ENCODE data around the gene MISP. TPM values are rescaled to one million over a fixed set of nuclear protein-coding genes. Genes with fewer than 3 reads are reported as not detected.
"Not testable (repeated sequence)": the region's sequence is repeated elsewhere in the genome, so short reads cannot be mapped to it uniquely, and the experiment has no call there.

MISP gene
- total RNA-seq, 1 experiment from 2014 or later: not detected

DNA sequence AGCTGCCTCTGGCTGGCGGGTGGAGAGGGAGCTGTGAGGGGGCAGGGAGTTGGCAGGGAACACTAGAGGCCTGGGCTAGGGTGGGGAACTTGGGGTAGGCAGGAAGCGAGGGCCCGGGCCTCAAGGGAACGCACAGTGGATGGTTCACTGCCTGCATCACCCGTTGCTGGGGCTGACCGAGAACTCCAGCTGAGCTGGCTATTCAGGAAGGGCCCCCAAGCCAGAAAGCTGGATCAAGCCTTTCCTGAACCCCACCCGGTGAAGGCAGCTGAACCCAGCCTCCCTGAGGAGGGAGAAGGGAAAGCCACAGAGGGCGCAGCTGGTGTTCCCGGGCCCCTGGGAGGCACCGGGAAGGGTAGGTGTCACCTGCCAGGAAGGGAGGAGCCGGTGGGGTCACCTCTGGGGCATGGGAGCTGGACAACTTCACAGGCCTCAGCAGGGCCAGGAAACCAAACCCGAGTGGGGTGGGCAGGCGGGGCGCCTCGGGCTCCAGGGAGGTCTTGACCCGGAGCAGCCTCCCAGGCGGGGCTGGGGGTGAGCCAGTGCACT lies 28.3 kb upstream of the MISP start:
- Histone ChIP-seq H2AFZ (ENCODE audit: low read length) (no peak overlapping the region), H3K4me3 (ENCODE audit: low read length) (no peak overlapping the region), H4K20me1 (ENCODE audit: insufficient read depth, low read depth, low read length) (no peaks in the 10 kb centered on the region), H3K27me3 (ENCODE audit: low read length) (no peaks in the 10 kb centered on the region), H3K36me3 (ENCODE audit: insufficient read depth, low read length) (no peaks in the 10 kb centered on the region), H3K79me2 (ENCODE audit: low read length) (no peaks in the 10 kb centered on the region), H3K9me2 (replicated peaks; ENCODE audit: insufficient read depth, low read length) (no peaks in the 10 kb centered on the region), H3K4me1 (ENCODE audit: low read length) (no peaks in the 10 kb centered on the region), H3K9me3 (ENCODE audit: low read length) (no peaks in the 10 kb centered on the region), H3K4me2 (ENCODE audit: low read depth, low read length, poor library complexity, severe bottlenecking) (no peak overlapping the region), H3K9ac (ENCODE audit: low read length) (no peak overlapping the region), H3K27ac (ENCODE audit: low read length) (no peak overlapping the region)
- peak; percentile 48 for DNase-seq

DNA sequence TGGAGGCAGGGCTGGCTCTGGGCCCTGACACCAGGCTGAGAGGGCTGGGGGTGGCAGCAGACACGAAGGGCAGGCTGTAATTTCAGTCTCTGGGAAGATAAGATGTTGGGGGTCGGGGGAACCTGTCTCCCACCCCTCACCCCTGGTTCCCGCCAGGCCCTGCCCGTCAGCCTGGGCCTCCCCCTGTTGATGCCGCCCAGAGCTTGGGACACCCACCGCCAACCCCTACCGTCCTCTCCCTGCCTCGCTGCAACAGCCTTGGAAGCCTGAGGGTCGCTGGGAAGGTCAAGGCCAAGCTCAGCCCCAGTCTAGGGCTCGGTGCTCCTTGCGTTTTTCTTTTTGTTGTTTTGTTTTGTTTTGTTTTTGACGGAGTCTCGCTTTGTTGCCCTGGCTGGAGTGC lies 27.7 kb upstream of the MISP start:
- no peaks in the 10 kb centered on the region for H4K20me1 ChIP-seq (ENCODE audit: insufficient read depth, low read depth, low read length)
- no peak overlapping the region for H3K4me2 ChIP-seq (ENCODE audit: low read depth, low read length, poor library complexity, severe bottlenecking)
- no peaks in the 10 kb centered on the region for H3K4me1 ChIP-seq (ENCODE audit: low read length)
- H3K27me3 ChIP-seq (ENCODE audit: low read length): no peaks in the 10 kb centered on the region
- no peak overlapping the region for H3K27ac ChIP-seq (ENCODE audit: low read length)
- no peaks in the 10 kb centered on the region for H3K9me3 ChIP-seq (ENCODE audit: low read length)
- H3K4me3 ChIP-seq (ENCODE audit: low read length): no peak overlapping the region
- no peaks in the 10 kb centered on the region for H3K36me3 ChIP-seq (ENCODE audit: insufficient read depth, low read length)
- no peak overlapping the region for H2AFZ ChIP-seq (ENCODE audit: low read length)
- no peak for DNase-seq
- H3K9ac ChIP-seq (ENCODE audit: low read length): no peak overlapping the region
- H3K9me2 ChIP-seq (replicated peaks; ENCODE audit: insufficient read depth, low read length): no peaks in the 10 kb centered on the region
- H3K79me2 ChIP-seq (ENCODE audit: low read length): no peaks in the 10 kb centered on the region

DNA sequence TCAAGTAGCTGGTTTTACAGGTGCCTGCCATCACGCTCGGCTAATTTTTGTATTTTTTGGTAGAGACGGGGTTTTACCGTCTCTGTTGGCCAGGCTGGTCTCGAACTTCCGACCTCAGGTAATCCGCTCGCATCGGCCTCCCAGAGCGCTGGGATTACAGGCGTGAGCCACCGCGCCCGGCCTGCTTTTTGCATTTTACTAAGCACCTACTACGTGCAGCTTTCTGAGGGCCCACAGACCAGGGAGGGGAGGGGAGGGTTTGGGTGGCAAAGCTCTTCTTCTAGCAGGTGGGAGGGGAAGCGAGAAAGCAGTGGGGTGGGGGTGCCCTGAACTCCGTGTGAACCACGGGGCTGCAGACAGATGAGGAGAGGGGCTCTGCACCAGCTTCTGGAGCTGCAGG lies 27.2 kb upstream of the MISP start:
- Histone ChIP-seq H3K9me2 (replicated peaks; ENCODE audit: insufficient read depth, low read length) (no peaks in the 10 kb centered on the region), H3K4me3 (ENCODE audit: low read length) (no peak overlapping the region), H3K27ac (ENCODE audit: low read length) (no peak overlapping the region), H3K9me3 (ENCODE audit: low read length) (no peaks in the 10 kb centered on the region), H3K36me3 (ENCODE audit: insufficient read depth, low read length) (no peaks in the 10 kb centered on the region), H3K79me2 (ENCODE audit: low read length) (no peaks in the 10 kb centered on the region), H3K4me1 (ENCODE audit: low read length) (no peaks in the 10 kb centered on the region), H3K9ac (ENCODE audit: low read length) (no peak overlapping the region), H3K4me2 (ENCODE audit: low read depth, low read length, poor library complexity, severe bottlenecking) (no peak overlapping the region), H4K20me1 (ENCODE audit: insufficient read depth, low read depth, low read length) (no peaks in the 10 kb centered on the region), H3K27me3 (ENCODE audit: low read length) (no peaks in the 10 kb centered on the region), H2AFZ (ENCODE audit: low read length) (no peak overlapping the region)
- no peak for DNase-seq

DNA sequence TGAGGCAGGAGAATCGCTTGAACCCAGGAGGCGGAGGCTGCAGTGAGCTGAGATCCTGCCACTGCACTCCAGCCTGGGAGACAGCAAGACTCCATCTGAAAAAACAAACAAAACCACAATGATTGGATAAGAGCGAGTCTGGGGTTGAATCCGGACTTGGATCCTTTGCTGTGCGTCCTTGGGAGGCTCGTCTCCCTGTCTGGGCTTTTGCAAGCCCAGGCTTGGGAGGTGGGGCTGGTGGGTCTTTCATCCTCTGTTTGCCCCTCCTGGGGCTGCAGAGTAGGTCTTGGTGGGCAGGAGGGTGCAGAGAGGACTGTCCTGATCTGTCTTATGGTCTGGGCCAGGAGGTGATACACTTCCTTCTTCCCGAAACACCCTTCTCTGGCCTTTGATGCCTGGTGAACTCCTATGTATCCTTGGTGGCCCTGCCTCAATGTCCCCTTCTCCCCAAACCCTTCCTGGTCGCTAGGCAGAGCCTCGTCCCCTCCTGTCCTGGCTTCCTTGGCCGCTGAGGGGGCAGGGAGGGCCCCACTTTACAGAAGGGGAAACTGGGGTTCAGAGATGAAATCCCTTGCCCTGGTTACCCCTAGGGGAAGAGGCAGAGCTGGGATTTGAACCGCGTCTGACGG lies 25.3 kb upstream of the MISP start:
- Histone ChIP-seq H3K9me3 (ENCODE audit: low read length) (no peaks in the 10 kb centered on the region), H3K4me2 (ENCODE audit: low read depth, low read length, poor library complexity, severe bottlenecking) (no peak overlapping the region), H3K79me2 (ENCODE audit: low read length) (no peaks in the 10 kb centered on the region), H4K20me1 (ENCODE audit: insufficient read depth, low read depth, low read length) (no peaks in the 10 kb centered on the region), H3K27me3 (ENCODE audit: low read length) (no peaks in the 10 kb centered on the region), H3K36me3 (ENCODE audit: insufficient read depth, low read length) (no peaks in the 10 kb centered on the region), H3K9ac (ENCODE audit: low read length) (no peak overlapping the region), H3K27ac (ENCODE audit: low read length) (no peak overlapping the region), H2AFZ (ENCODE audit: low read length) (no peak overlapping the region), H3K9me2 (replicated peaks; ENCODE audit: insufficient read depth, low read length) (no peaks in the 10 kb centered on the region), H3K4me3 (ENCODE audit: low read length) (no peak overlapping the region), H3K4me1 (ENCODE audit: low read length) (no peaks in the 10 kb centered on the region)
- no peak for DNase-seq

DNA sequence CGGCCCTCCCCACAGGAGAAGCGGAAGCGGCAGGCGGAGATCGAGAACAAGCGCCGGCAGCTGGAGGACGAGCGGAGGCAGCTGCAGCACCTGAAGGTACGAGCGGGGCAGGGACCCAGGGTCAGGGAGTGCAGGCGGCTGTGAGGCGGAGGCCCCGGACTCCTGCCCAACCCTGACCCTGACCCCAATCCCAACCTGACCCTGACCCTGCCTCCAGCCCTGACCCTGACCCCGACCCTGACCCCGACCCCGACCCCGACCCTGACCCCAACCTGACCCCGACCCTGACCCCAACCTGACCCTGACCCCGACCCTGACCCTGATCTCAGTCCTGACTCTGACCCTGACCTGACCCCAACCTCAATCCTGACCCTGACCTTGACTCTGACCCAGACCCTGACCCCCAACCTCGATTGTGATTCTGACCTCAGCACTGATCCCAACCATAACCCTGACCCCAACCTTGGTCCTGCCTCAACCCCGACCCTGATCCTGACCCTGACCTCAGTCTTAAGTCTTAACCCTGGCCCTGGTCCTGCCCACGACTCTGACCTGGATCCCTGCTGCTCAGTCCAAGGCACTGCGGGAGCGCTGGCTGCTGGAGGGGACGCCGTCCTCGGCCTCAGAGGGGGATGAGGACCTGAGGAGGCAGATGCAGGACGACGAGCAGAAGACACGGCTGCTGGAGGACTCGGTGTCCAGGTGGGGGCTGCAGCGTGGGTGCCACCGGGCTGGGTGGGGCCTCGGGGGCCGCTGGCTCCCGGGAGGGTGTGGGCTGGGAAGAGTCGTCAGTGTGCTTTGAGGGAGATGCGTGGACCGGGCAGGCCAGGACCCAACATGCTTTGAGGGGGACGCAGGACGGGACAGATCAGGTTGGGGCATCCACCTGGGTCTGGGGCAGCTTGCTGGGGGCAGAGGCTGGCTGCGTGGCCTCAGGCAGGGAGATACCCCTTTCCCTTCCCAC lies 23.6 kb upstream of the MISP start:
- Histone ChIP-seq H4K20me1 (ENCODE audit: insufficient read depth, low read depth, low read length) (no peaks in the 10 kb centered on the region), H3K4me3 (ENCODE audit: low read length) (no peak overlapping the region), H3K4me1 (ENCODE audit: low read length) (no peaks in the 10 kb centered on the region), H3K9me3 (ENCODE audit: low read length) (no peaks in the 10 kb centered on the region), H3K79me2 (ENCODE audit: low read length) (no peaks in the 10 kb centered on the region), H3K4me2 (ENCODE audit: low read depth, low read length, poor library complexity, severe bottlenecking) (no peak overlapping the region), H3K9ac (ENCODE audit: low read length) (no peak overlapping the region), H3K36me3 (ENCODE audit: insufficient read depth, low read length) (no peaks in the 10 kb centered on the region), H3K27me3 (ENCODE audit: low read length) (no peaks in the 10 kb centered on the region), H3K9me2 (replicated peaks; ENCODE audit: insufficient read depth, low read length) (no peaks in the 10 kb centered on the region), H3K27ac (ENCODE audit: low read length) (no peak overlapping the region), H2AFZ (ENCODE audit: low read length) (no peak overlapping the region)
- no peak for DNase-seq

- Histone ChIP-seq H2AFZ (ENCODE audit: low read length) (no peak overlapping the region), H3K4me1 (ENCODE audit: low read length) (no peaks in the 10 kb centered on the region), H4K20me1 (ENCODE audit: insufficient read depth, low read depth, low read length) (no peaks in the 10 kb centered on the region), H3K9me3 (ENCODE audit: low read length) (no peaks in the 10 kb centered on the region), H3K9ac (ENCODE audit: low read length) (no peak overlapping the region), H3K79me2 (ENCODE audit: low read length) (no peaks in the 10 kb centered on the region), H3K36me3 (ENCODE audit: insufficient read depth, low read length) (no peaks in the 10 kb centered on the region), H3K4me3 (ENCODE audit: low read length) (no peak overlapping the region), H3K27me3 (ENCODE audit: low read length) (no peaks in the 10 kb centered on the region), H3K4me2 (ENCODE audit: low read depth, low read length, poor library complexity, severe bottlenecking) (no peak overlapping the region), H3K27ac (ENCODE audit: low read length) (no peak overlapping the region), H3K9me2 (replicated peaks; ENCODE audit: insufficient read depth, low read length) (no peaks in the 10 kb centered on the region)
- DNase-seq: no peak
Measured at GRCh38 chr19:728011-728410, 22.9 kb upstream of the MISP start.

DNA sequence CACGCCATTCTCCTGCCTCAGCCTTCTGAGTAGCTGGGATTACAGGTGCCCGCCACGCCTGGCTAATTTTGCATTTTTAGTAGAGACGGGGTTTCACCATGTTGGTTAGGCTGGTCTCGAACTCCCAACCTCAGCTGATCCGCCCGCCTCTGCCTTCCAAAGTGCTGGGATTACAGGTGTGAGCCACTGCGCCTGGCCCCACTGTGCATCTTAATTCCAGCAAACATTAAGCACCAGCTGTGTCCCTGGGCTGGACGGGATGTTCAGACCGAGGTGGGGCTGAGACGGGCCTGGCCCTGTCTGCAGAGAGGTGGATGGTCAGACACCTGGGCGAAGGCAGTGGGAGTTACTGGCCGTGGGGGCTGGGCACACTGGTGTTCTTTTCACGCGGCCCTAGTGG lies 21.3 kb upstream of the MISP start:
- H2AFZ ChIP-seq (ENCODE audit: low read length); H3K36me3 ChIP-seq (ENCODE audit: insufficient read depth, low read length); H3K4me2 ChIP-seq (ENCODE audit: low read depth, low read length, poor library complexity, severe bottlenecking); DNase-seq; H3K27me3 ChIP-seq (ENCODE audit: low read length); H3K27ac ChIP-seq (ENCODE audit: low read length); H4K20me1 ChIP-seq (ENCODE audit: insufficient read depth, low read depth, low read length); H3K4me1 ChIP-seq (ENCODE audit: low read length); H3K4me3 ChIP-seq (ENCODE audit: low read length); H3K9me3 ChIP-seq (ENCODE audit: low read length); H3K9me2 ChIP-seq (replicated peaks; ENCODE audit: insufficient read depth, low read length); H3K79me2 ChIP-seq (ENCODE audit: low read length); H3K9ac ChIP-seq (ENCODE audit: low read length): not testable (repeated sequence)

- DNase-seq: no peak
- no peaks in the 10 kb centered on the region for H3K79me2 ChIP-seq (ENCODE audit: low read length)
Measured at GRCh38 chr19:729965-730668, 20.8 kb upstream of the MISP start.

More at GRCh38 chr19:729965-730668, 20.8 kb upstream of the MISP start:
- Histone ChIP-seq H3K4me1 (ENCODE audit: low read length) (no peaks in the 10 kb centered on the region), H3K9ac (ENCODE audit: low read length) (no peak overlapping the region), H2AFZ (ENCODE audit: low read length) (no peak overlapping the region), H3K9me2 (replicated peaks; ENCODE audit: insufficient read depth, low read length) (no peaks in the 10 kb centered on the region), H3K36me3 (ENCODE audit: insufficient read depth, low read length) (no peaks in the 10 kb centered on the region), H3K9me3 (ENCODE audit: low read length) (no peaks in the 10 kb centered on the region), H3K27ac (ENCODE audit: low read length) (no peak overlapping the region), H3K4me2 (ENCODE audit: low read depth, low read length, poor library complexity, severe bottlenecking) (no peak overlapping the region), H3K27me3 (ENCODE audit: low read length) (no peaks in the 10 kb centered on the region), H4K20me1 (ENCODE audit: insufficient read depth, low read depth, low read length) (no peaks in the 10 kb centered on the region), H3K4me3 (ENCODE audit: low read length) (no peak overlapping the region)
